Neural progenitor cell (in vitro differentiated cells): ENCODE measurements around the gene OR11G2. TPM values are rescaled to one million over a fixed set of nuclear protein-coding genes. Genes with fewer than 3 reads are reported as not detected.

ENCODE experiments used
- DNase-seq: peaks from one replicate; pipeline ENCODE4 v3.0.0-alpha.2; 2016; ENCODE audit warnings: low spot score
- H2AFZ ChIP-seq: fragments of 200-600 bp; sonication (generic); replicated peaks from 2 replicates; pipeline ENCODE4 v1.6.1; 2016; ENCODE audit warnings: antibody characterized with exemption
- H3F3A ChIP-seq: fragments of 200-600 bp; sonication (generic); 2 replicates; pipeline ENCODE4 v1.6.1; 2016; ENCODE audit warnings: antibody characterized with exemption, low read depth
- H3K27ac ChIP-seq: fragments of 200-600 bp; sonication (generic); 2 replicates; pipeline ENCODE4 v1.5.1; 2016; ENCODE audit warnings: mild to moderate bottlenecking
- H3K27me3 ChIP-seq: fragments of 200-600 bp; sonication (generic); 2 replicates; pipeline ENCODE4 v1.6.1; 2016; ENCODE audit warnings: mild to moderate bottlenecking, moderate library complexity
- H3K36me3 ChIP-seq: fragments of 200-600 bp; sonication (generic); 2 replicates; pipeline ENCODE4 v1.5.1; 2016
- H3K4me1 ChIP-seq: fragments of 200-600 bp; sonication (generic); 2 replicates; pipeline ENCODE4 v1.6.1; 2016; ENCODE audit warnings: mixed run types
- H3K4me2 ChIP-seq: fragments of 200-600 bp; sonication (generic); 2 replicates; pipeline ENCODE4 v1.6.1; 2016
- H3K4me3 ChIP-seq: fragments of 200-600 bp; sonication (generic); 2 replicates; pipeline ENCODE4 v1.5.1; 2016
- H3K79me2 ChIP-seq: fragments of 200-600 bp; sonication (generic); 2 replicates; pipeline ENCODE4 v1.6.1; 2016; ENCODE audit warnings: low read depth
- H3K9ac ChIP-seq: fragments of 200-600 bp; sonication (generic); 2 replicates; pipeline ENCODE4 v1.6.1; 2016
- H3K9me3 ChIP-seq: fragments of 200-600 bp; sonication (generic); 2 replicates; pipeline ENCODE4 v1.5.1; 2016; ENCODE audit warnings: low read depth
- H4K20me1 ChIP-seq: fragments of 200-600 bp; sonication (generic); 2 replicates; pipeline ENCODE4 v1.6.1; 2016; ENCODE audit warnings: low read depth
- H3K27ac Mint-ChIP-seq: 3 replicates; pipeline ENCODE4 v1.8.0; 2021; ENCODE audit warnings: mixed read lengths
- H3K27me3 Mint-ChIP-seq: 2 replicates; pipeline ENCODE4 v1.8.0; 2022; ENCODE audit warnings: low read depth, mild to moderate bottlenecking, inconsistent platforms, moderate library complexity, mixed read lengths; ENCODE audit not compliant: insufficient read depth
- H3K36me3 Mint-ChIP-seq: 3 replicates; pipeline ENCODE4 v1.8.0; 2021; ENCODE audit warnings: mixed read lengths
- H3K4me1 Mint-ChIP-seq: 3 replicates; pipeline ENCODE4 v1.8.0; 2021; ENCODE audit warnings: mixed read lengths
- H3K4me3 Mint-ChIP-seq: 3 replicates; pipeline ENCODE4 v1.8.0; 2021; ENCODE audit warnings: mild to moderate bottlenecking, moderate library complexity, mixed read lengths
- H3K9me3 Mint-ChIP-seq: 3 replicates; pipeline ENCODE4 v1.8.0; 2020; ENCODE audit warnings: mixed read lengths
- CTCF ChIP-seq: fragments of 200-600 bp; sonication (generic); IDR thresholded peaks from 2 replicates; pipeline ENCODE4 v1.5.1; 2017; ENCODE audit warnings: antibody characterized with exemption, mild to moderate bottlenecking
- EZH2 ChIP-seq: fragments of 200-600 bp; sonication (generic); IDR thresholded peaks from 2 replicates; pipeline ENCODE4 v1.6.1; 2017; ENCODE audit warnings: antibody characterized with exemption, mild to moderate bottlenecking, moderate library complexity
- EZH2phosphoT487 ChIP-seq: fragments of 200-600 bp; sonication (generic); IDR thresholded peaks from 2 replicates; pipeline ENCODE4 v1.6.1; 2017; ENCODE audit warnings: antibody characterized with exemption
- total RNA-seq: library from RNA; depleted of rRNA; stranded (reverse); fragments of >200 nt; gene quantifications from 2 replicates; pipeline ENCODE4 v1.2.3, GENCODE V29; 2015; ENCODE audit warnings: low replicate concordance

Gene OR11G2, protein sequence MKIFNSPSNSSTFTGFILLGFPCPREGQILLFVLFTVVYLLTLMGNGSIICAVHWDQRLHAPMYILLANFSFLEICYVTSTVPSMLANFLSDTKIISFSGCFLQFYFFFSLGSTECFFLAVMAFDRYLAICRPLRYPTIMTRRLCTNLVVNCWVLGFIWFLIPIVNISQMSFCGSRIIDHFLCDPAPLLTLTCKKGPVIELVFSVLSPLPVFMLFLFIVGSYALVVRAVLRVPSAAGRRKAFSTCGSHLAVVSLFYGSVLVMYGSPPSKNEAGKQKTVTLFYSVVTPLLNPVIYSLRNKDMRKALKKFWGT
- total RNA-seq = not detected in 2 replicates

- H3K27ac ChIP-seq = no peak within 1 kb of the TSS
- no peaks in the 10 kb centered on the region for H3F3A ChIP-seq
- Mint-ChIP-seq H3K4me3 (no peak within 1 kb of the TSS), H3K9me3 (peaks cover 13% of the 10 kb centered on the region), H3K4me1 (no peaks in the 10 kb centered on the region), H3K27ac (no peak within 1 kb of the TSS), H3K36me3 (no peaks in the 10 kb centered on the region), H3K27me3 (peaks cover 6% of the 10 kb centered on the region)
- no peak within 1 kb of the TSS for H2AFZ ChIP-seq
- no peak within 1 kb of the TSS for H3K4me2 ChIP-seq
- no peak for DNase-seq
- no peaks in the 10 kb centered on the region for H4K20me1 ChIP-seq
- TF ChIP-seq EZH2phosphoT487 = no peak
- no peak for TF ChIP-seq EZH2
- no peak for TF ChIP-seq CTCF
- no peak within 1 kb of the TSS for H3K4me3 ChIP-seq
- no peak within 1 kb of the TSS for H3K9ac ChIP-seq
- H3K36me3 ChIP-seq = no peaks in the 10 kb centered on the region
- no peaks in the 10 kb centered on the region for H3K27me3 ChIP-seq
- peaks cover 39% of the 10 kb centered on the region for H3K9me3 ChIP-seq
- H3K4me1 ChIP-seq = no peaks in the 10 kb centered on the region
- no peaks in the 10 kb centered on the region for H3K79me2 ChIP-seq
These were observed at the start of gene OR11G2 for GRCh38 chr14:20190596-20190995. TSS of gene OR11G2 (plus strand) at chr14:20190896. CDS start at chr14:20197438, 6,542 bp downstream.

- Histone ChIP-seq H3K27me3 (no peaks in the 10 kb centered on the region), H3F3A (no peaks in the 10 kb centered on the region), H3K27ac (no peak overlapping the region), H3K36me3 (no peaks in the 10 kb centered on the region), H3K9me3 (peaks cover 47% of the 10 kb centered on the region), H3K4me2 (no peak overlapping the region), H3K79me2 (no peaks in the 10 kb centered on the region), H3K9ac (no peak overlapping the region), H4K20me1 (no peaks in the 10 kb centered on the region), H2AFZ (no peak overlapping the region), H3K4me1 (no peaks in the 10 kb centered on the region), H3K4me3 (no peak overlapping the region)
- no peaks in the 10 kb centered on the region for H3K36me3 Mint-ChIP-seq
- TF ChIP-seq EZH2 = no peak
- TF ChIP-seq EZH2phosphoT487 = no peak
- no peak for TF ChIP-seq CTCF
- no peaks in the 10 kb centered on the region for H3K27me3 Mint-ChIP-seq
- no peak overlapping the region for H3K27ac Mint-ChIP-seq
- peaks cover 14% of the 10 kb centered on the region for H3K9me3 Mint-ChIP-seq
- no peak for DNase-seq
- no peak overlapping the region for H3K4me3 Mint-ChIP-seq
- H3K4me1 Mint-ChIP-seq = no peaks in the 10 kb centered on the region
These were observed 46.8 kb upstream of the OR11G2 start for GRCh38 chr14:20143911-20144310.

GRCh38 chr14:20144820-20145219, 45.9 kb upstream of the OR11G2 start:
- Histone ChIP-seq H3F3A (no peaks in the 10 kb centered on the region), H3K4me2 (no peak overlapping the region), H3K27me3 (no peaks in the 10 kb centered on the region), H3K9ac (no peak overlapping the region), H3K4me3 (no peak overlapping the region), H3K9me3 (peaks cover 51% of the 10 kb centered on the region), H4K20me1 (no peaks in the 10 kb centered on the region), H3K36me3 (no peaks in the 10 kb centered on the region), H3K79me2 (no peaks in the 10 kb centered on the region), H2AFZ (no peak overlapping the region), H3K27ac (no peak overlapping the region), H3K4me1 (no peaks in the 10 kb centered on the region)
- no peak overlapping the region for H3K4me3 Mint-ChIP-seq
- no peak for DNase-seq
- H3K27ac Mint-ChIP-seq = no peak overlapping the region
- TF ChIP-seq EZH2phosphoT487 (no peak), CTCF (no peak), EZH2 (no peak)
- no peaks in the 10 kb centered on the region for H3K4me1 Mint-ChIP-seq
- H3K27me3 Mint-ChIP-seq = no peaks in the 10 kb centered on the region
- peaks cover 16% of the 10 kb centered on the region for H3K9me3 Mint-ChIP-seq
- no peaks in the 10 kb centered on the region for H3K36me3 Mint-ChIP-seq
